H1 (cell line): ENCODE data around the gene NUDT19. TPM values are rescaled to one million over a fixed set of nuclear protein-coding genes. Genes with fewer than 3 reads are reported as not detected.

Experiments
- CTCF ChIA-PET: fragments of 300-600 bp; sonication (Branson Sonifier 250); formaldehyde crosslinking; loops from one replicate; lab custom pipeline; 2021; ENCODE audit not compliant: partially characterized antibody; lab: Charles Lee
- POLR2A ChIA-PET: fragments of 300-600 bp; sonication (Branson Sonifier 250); formaldehyde crosslinking; loops from one replicate; lab custom pipeline; 2021; ENCODE audit warnings: inconsistent platforms; ENCODE audit not compliant: partially characterized antibody; lab: Charles Lee
- DNase-seq, 2 experiments: peaks; one replicate each; pipeline versions ENCODE4 v3.0.0 to v3.0.0-alpha.2; 2010 to 2022; ENCODE audit warnings: low spot score in 2 of 2, low read depth in 1 of 2, mixed read lengths in 1 of 2
- FAIRE-seq: peaks from 2 replicates; lab custom pipeline; 2011; peaks lifted over from hg19 to GRCh38; lab: Jason Lieb, UNC
- H2AFZ ChIP-seq: 2 replicates; pipeline ENCODE4 v1.8.1; 2012; ENCODE audit warnings: low read length, inconsistent platforms
- H2AK5ac ChIP-seq: 2 replicates; pipeline ENCODE4 v1.6.1; 2013; ENCODE audit warnings: low read depth, low read length
- H2BK120ac ChIP-seq: replicated peaks from 2 replicates; pipeline ENCODE3; 2013; ENCODE audit warnings: low read depth, low read length, inconsistent platforms
- H2BK12ac ChIP-seq: 2 replicates; pipeline ENCODE4 v1.6.1; 2013; ENCODE audit warnings: low read depth, low read length
- H2BK15ac ChIP-seq: 2 replicates; pipeline ENCODE4 v1.6.1; 2013; ENCODE audit warnings: low read length
- H2BK20ac ChIP-seq: 2 replicates; pipeline ENCODE4 v1.6.1; 2013; ENCODE audit warnings: low read length
- H2BK5ac ChIP-seq: 2 replicates; pipeline ENCODE4 v1.6.1; 2013; ENCODE audit warnings: low read depth, low read length
- H3K14ac ChIP-seq: 2 replicates; pipeline ENCODE4 v1.6.1; 2013; ENCODE audit warnings: inconsistent platforms; ENCODE audit not compliant: insufficient read length
- H3K18ac ChIP-seq: 2 replicates; pipeline ENCODE4 v1.6.1; 2013; ENCODE audit warnings: low read length; ENCODE audit errors: extremely low read depth
- H3K23ac ChIP-seq: 2 replicates; pipeline ENCODE4 v1.6.1; 2013; ENCODE audit warnings: inconsistent platforms; ENCODE audit not compliant: insufficient read length
- H3K23me2 ChIP-seq: 2 replicates; pipeline ENCODE4 v1.6.1; 2013; ENCODE audit warnings: low read depth, low read length
- H3K27ac ChIP-seq: 2 replicates; pipeline ENCODE4 v1.6.1; 2011; ENCODE audit warnings: low read depth, low read length, inconsistent platforms
- H3K27me3 ChIP-seq, 4 experiments: replicated peaks in 1 of 4; 1 replicate in 1 of 4; 2 replicates in 3 of 4; pipeline versions ENCODE4 v1.6.1 to v1.8.1; 2011 to 2013; ENCODE audit warnings: low read length in 3 of 4, mild to moderate bottlenecking in 3 of 4, inconsistent platforms in 2 of 4, mixed read lengths in 2 of 4, moderate library complexity in 1 of 4; ENCODE audit not compliant: control insufficient read depth in 3 of 4, insufficient read depth in 3 of 4; ENCODE audit errors: extremely low read depth in 1 of 4
- H3K36me3 ChIP-seq, 4 experiments: 2 replicates each; pipeline versions ENCODE4 v1.6.1 to v1.8.1; 2011 to 2013; ENCODE audit warnings: mild to moderate bottlenecking in 4 of 4, low read length in 3 of 4, moderate library complexity in 2 of 4, control low read depth in 1 of 4, inconsistent platforms in 1 of 4; ENCODE audit not compliant: insufficient read depth in 4 of 4, control insufficient read depth in 2 of 4
- H3K4ac ChIP-seq: replicated peaks from 2 replicates; pipeline ENCODE3; 2013; ENCODE audit warnings: low read length, low read depth, mixed read lengths, inconsistent platforms; ENCODE audit not compliant: insufficient read length
- H3K4me1 ChIP-seq, 4 experiments: replicated peaks in 1 of 4; 1 replicate in 1 of 4; 2 replicates in 3 of 4; pipeline versions ENCODE4 v1.6.1 to v1.8.1; 2011 to 2013; ENCODE audit warnings: low read length in 3 of 4, inconsistent platforms in 2 of 4, mixed read lengths in 1 of 4; ENCODE audit not compliant: insufficient read depth in 4 of 4, control insufficient read depth in 3 of 4
- H3K4me2 ChIP-seq, 2 experiments: 2 replicates each; pipeline versions ENCODE4 v1.6.1 to v1.8.1; 2011 to 2013; ENCODE audit warnings: low read depth in 2 of 2, low read length in 2 of 2, control low read depth in 1 of 2, inconsistent platforms in 1 of 2, mild to moderate bottlenecking in 1 of 2; ENCODE audit not compliant: insufficient read depth in 1 of 2
- H3K4me3 ChIP-seq, 4 experiments: fragments of 200-600, 300-600 bp in 1 of 4; sonication (generic), shearing (Covaris generic), sonication (Bioruptor Twin) in 1 of 4; 2 replicates each; pipeline versions ENCODE4 v1.5.1 to v1.8.1; 2011 to 2016; ENCODE audit warnings: low read length in 4 of 4, low read depth in 3 of 4, control low read depth in 2 of 4, inconsistent platforms in 2 of 4, mild to moderate bottlenecking in 2 of 4, mixed read lengths in 1 of 4, moderate library complexity in 1 of 4; ENCODE audit not compliant: insufficient read depth in 2 of 4; ENCODE audit errors: extremely low read depth in 1 of 4
- H3K56ac ChIP-seq: replicated peaks from 2 replicates; pipeline ENCODE3; 2013; ENCODE audit warnings: low read depth, mild to moderate bottlenecking, mixed read lengths, low read length, inconsistent platforms; ENCODE audit not compliant: insufficient read length
- H3K79me1 ChIP-seq: 2 replicates; pipeline ENCODE4 v1.6.1; 2013; ENCODE audit warnings: low read depth, low read length, control low read depth
- H3K79me2 ChIP-seq, 2 experiments: 2 replicates each; pipeline versions ENCODE4 v1.6.1 to v1.8.1; 2012 to 2013; ENCODE audit warnings: low read length in 2 of 2, mild to moderate bottlenecking in 2 of 2, inconsistent platforms in 1 of 2; ENCODE audit not compliant: insufficient read depth in 2 of 2, control insufficient read depth in 1 of 2
- H3K9ac ChIP-seq, 4 experiments: replicated peaks in 1 of 4; 1 replicate in 1 of 4; 2 replicates in 3 of 4; pipeline versions ENCODE4 v1.6.1 to v1.8.1; 2011 to 2013; ENCODE audit warnings: low read depth in 3 of 4, low read length in 3 of 4, control low read depth in 2 of 4, mild to moderate bottlenecking in 2 of 4, moderate library complexity in 2 of 4, inconsistent platforms in 1 of 4; ENCODE audit errors: extremely low read depth in 1 of 4
- H3K9me3 ChIP-seq, 2 experiments: 2 replicates each; pipeline versions ENCODE4 v1.6.1 to v1.8.1; 2012 to 2013; ENCODE audit warnings: mild to moderate bottlenecking in 2 of 2, moderate library complexity in 2 of 2, control low read depth in 1 of 2, inconsistent platforms in 1 of 2, low read depth in 1 of 2, low read length in 1 of 2, mixed read lengths in 1 of 2; ENCODE audit not compliant: insufficient read depth in 2 of 2
- H4K20me1 ChIP-seq, 2 experiments: replicated peaks in 1 of 2; 2 replicates each; pipeline versions ENCODE3 to v1.8.1; 2011 to 2013; ENCODE audit warnings: inconsistent platforms in 2 of 2, low read length in 2 of 2, mild to moderate bottlenecking in 1 of 2; ENCODE audit not compliant: insufficient read depth in 2 of 2, control insufficient read depth in 1 of 2
- H4K5ac ChIP-seq: 2 replicates; pipeline ENCODE4 v1.6.1; 2013; ENCODE audit warnings: low read length, low read depth, mixed read lengths, inconsistent platforms; ENCODE audit not compliant: insufficient read length
- H4K8ac ChIP-seq: 2 replicates; pipeline ENCODE4 v1.8.0; 2013; ENCODE audit warnings: mild to moderate bottlenecking, moderate library complexity, low read length, inconsistent platforms; ENCODE audit not compliant: insufficient read depth; ENCODE audit errors: extremely low read depth
- H4K91ac ChIP-seq: replicated peaks from 2 replicates; pipeline ENCODE3; 2013; ENCODE audit warnings: low read length, mixed read lengths, inconsistent platforms; ENCODE audit not compliant: insufficient read length
- NRF1 ChIP-seq: IDR thresholded peaks from 2 replicates; pipeline ENCODE4 v1.6.1; 2011; ENCODE audit warnings: mild to moderate bottlenecking, low read depth, low read length, improper control_type of control experiment
- RXRA ChIP-seq: IDR thresholded peaks from 2 replicates; pipeline ENCODE4 v1.6.1; 2011; ENCODE audit warnings: low read depth, mild to moderate bottlenecking, low read length, moderate library complexity; ENCODE audit not compliant: insufficient read depth
- WGBS, 2 experiments: shearing (Covaris generic) in 1 of 2; methylation state at CpG; one replicate each; pipeline versions ENCODE4 v1.1.6 to v1.1.7; 2013 to 2015; ENCODE audit warnings: low lambda C conversion rate in 2 of 2, mixed read lengths in 2 of 2, inconsistent platforms in 1 of 2, low coverage in 1 of 2, missing lambda C conversion rate in 1 of 2; ENCODE audit not compliant: insufficient replicate concordance in 2 of 2, insufficient coverage in 1 of 2, insufficient read length in 1 of 2; ENCODE audit errors: extremely low coverage in 1 of 2, missing lambda C conversion rate in 1 of 2; 5-methylcytosine and 5-hydroxymethylcytosine counted together
- polyA plus RNA-seq, 7 experiments: library from polyadenylated mRNA; depleted of rRNA in 3 of 7; stranded (reverse) in 5 of 7; unstranded in 2 of 7; fragments of >200 nt in 5 of 7; fragments of 200-250 nt in 2 of 7; gene quantifications; 1 replicate in 5 of 7; 2 replicates in 1 of 7; 4 replicates in 1 of 7; pipeline versions ENCODE4 v1.2.1 to v1.2.3, GENCODE V29; 2011 to 2013; ENCODE audit warnings: missing spikeins in 2 of 7, mixed read lengths in 2 of 7
- total RNA-seq: library from RNA; stranded (reverse); fragmentation: NEBNext Ultra II Directional; extraction: Animal tissue kit (Norgen Biotek cat#: 25700); gene quantifications from 2 replicates; pipeline ENCODE4 v1.2.1, GENCODE V29; 2021

NUDT19 gene
- total and polyA plus RNA-seq, 2 of the 8 experiments (the other 6 are each of a cell fraction or from before 2014, with no cell fraction given), result 2.0 to 3.3 TPM

DNA sequence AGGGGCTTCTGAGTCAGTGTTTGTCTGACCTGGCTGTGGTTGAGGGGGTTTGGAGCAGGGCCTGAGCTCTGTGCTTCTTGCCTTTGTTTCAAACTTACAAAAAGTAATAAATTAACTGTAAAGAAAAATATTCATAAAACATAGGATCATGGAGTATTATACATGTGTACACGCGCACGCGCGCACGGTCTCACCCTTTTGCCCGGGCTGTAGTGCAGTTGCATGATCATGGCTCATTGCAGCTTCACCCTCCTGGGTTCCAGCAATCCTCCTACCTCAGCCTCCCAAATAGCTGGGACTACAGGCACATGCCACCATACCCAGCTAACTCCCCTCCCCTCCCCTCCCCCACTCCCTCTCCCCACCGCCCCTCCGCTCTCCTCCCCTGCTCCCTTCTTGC, 51.4 kb downstream of the NUDT19 start:
- no peak overlapping the region for H3K4ac ChIP-seq
- no peak overlapping the region for H2AK5ac ChIP-seq
- no peak overlapping the region for H3K27ac ChIP-seq
- CTCF ChIA-PET, result interaction anchor here (1.0 to 1.4 kb wide), 2 partner anchors 44 to 181 kb away, joined by 4 read pairs; no protein-coding TSS in a partner anchor
- H2AFZ ChIP-seq, result no peak overlapping the region
- H3K56ac ChIP-seq, result no peak overlapping the region
- POLR2A ChIA-PET, result interaction anchor here (1.3 kb wide), 1 partner anchor 10 kb away, joined by 3 read pairs; no protein-coding TSS in a partner anchor
- H2BK12ac ChIP-seq, result no peak overlapping the region
- H2BK20ac ChIP-seq, result no peak overlapping the region
- no peaks in the 10 kb centered on the region for H4K20me1 ChIP-seq
- TF ChIP-seq RXRA (no peak), NRF1 (no peak)
- FAIRE-seq, result no peak
- H3K27me3 ChIP-seq, result no peaks in the 10 kb centered on the region
- no peaks in the 10 kb centered on the region for H3K79me1 ChIP-seq
- H3K4me2 ChIP-seq, result no peak overlapping the region
- 99% methylated on average over 7 of the region's 9 CpGs; no CpG with 5 or more reads in 1 of the 2 experiments for WGBS, 2 experiments
- H3K14ac ChIP-seq, result no peak overlapping the region
- H2BK15ac ChIP-seq, result no peak overlapping the region
- H3K9me3 ChIP-seq, result no peaks in the 10 kb centered on the region
- H4K8ac ChIP-seq, result no peak overlapping the region
- H3K18ac ChIP-seq, result no peak overlapping the region
- H3K23ac ChIP-seq, result no peak overlapping the region
- no peak overlapping the region for H2BK120ac ChIP-seq
- H2BK5ac ChIP-seq, result no peak overlapping the region
- H3K4me3 ChIP-seq, result no peak overlapping the region
- no peaks in the 10 kb centered on the region for H3K79me2 ChIP-seq
- H3K23me2 ChIP-seq, result peaks cover 7% of the 10 kb centered on the region; the same call in 1 of the 2 replicates
- no peak for DNase-seq
- no peaks in the 10 kb centered on the region for H3K36me3 ChIP-seq
- no peak overlapping the region for H4K91ac ChIP-seq
- no peak overlapping the region for H4K5ac ChIP-seq
- no peak overlapping the region for H3K9ac ChIP-seq
- H3K4me1 ChIP-seq, result no peaks in the 10 kb centered on the region; a peak in 1 of 7 replicates
